ENCODE results near the gene QKI.

- TF ChIP-seq POLR2A (IDR thresholded peaks at IDR 0.05) = no peak
- TF ChIP-seq CTCF (IDR thresholded peaks at IDR 0.05) = no peak
Observed at GRCh38 chr6:163454425-163454824, 39.9 kb downstream of the QKI start.

All from lower leg skin (tissue), 3 donors.